GM12872 (cell line): ENCODE data around the gene RFX8.

ENCODE experiments used
- TF ChIP-seq, protein P1 (sequence below): IDR thresholded peaks from 3 replicates; pipeline ENCODE4 v1.5.1; 2011; ENCODE audit warnings: low read depth, mild to moderate bottlenecking, low read length, moderate library complexity; ENCODE audit not compliant: insufficient read depth

Gene RFX8

GRCh38 chr2:101500860-101501259 is 25.9 kb upstream of the RFX8 start:
- TF ChIP-seq, protein P1, sequence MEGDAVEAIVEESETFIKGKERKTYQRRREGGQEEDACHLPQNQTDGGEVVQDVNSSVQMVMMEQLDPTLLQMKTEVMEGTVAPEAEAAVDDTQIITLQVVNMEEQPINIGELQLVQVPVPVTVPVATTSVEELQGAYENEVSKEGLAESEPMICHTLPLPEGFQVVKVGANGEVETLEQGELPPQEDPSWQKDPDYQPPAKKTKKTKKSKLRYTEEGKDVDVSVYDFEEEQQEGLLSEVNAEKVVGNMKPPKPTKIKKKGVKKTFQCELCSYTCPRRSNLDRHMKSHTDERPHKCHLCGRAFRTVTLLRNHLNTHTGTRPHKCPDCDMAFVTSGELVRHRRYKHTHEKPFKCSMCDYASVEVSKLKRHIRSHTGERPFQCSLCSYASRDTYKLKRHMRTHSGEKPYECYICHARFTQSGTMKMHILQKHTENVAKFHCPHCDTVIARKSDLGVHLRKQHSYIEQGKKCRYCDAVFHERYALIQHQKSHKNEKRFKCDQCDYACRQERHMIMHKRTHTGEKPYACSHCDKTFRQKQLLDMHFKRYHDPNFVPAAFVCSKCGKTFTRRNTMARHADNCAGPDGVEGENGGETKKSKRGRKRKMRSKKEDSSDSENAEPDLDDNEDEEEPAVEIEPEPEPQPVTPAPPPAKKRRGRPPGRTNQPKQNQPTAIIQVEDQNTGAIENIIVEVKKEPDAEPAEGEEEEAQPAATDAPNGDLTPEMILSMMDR, result no peak

DNA sequence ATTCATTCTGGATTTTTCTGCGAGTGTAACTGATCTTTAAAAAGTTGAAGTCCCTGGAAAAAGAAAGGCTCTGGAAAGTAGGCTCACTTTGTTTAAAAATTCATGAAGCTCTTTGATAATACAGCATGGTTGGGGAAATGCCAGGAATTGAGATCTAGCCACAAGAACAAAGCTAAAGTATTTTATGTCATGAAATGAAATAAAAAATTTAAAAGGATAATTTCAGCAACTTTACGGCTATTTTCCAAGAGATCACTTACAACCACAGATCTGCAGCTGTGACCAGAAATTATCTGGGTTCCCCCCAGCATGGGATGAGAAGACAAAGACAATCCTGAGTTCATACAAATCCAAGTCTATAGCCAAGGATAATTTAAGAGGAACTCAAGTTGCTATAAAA is 25.3 kb upstream of the RFX8 start:
- TF ChIP-seq, protein P1, result no peak

GRCh38 chr2:101496279-101496678 is 21.4 kb upstream of the RFX8 start:
- TF ChIP-seq, protein P1, result no peak

GRCh38 chr2:101492936-101493473 is 18.1 kb upstream of the RFX8 start:
- TF ChIP-seq, protein P1, result no peak

GRCh38 chr2:101486994-101487393 is 12.1 kb upstream of the RFX8 start:
- TF ChIP-seq, protein P1, result no peak

GRCh38 chr2:101486258-101486701 is 11.4 kb upstream of the RFX8 start:
- TF ChIP-seq, protein P1, result no peak

GRCh38 chr2:101485856-101486255 is 10.9 kb upstream of the RFX8 start:
- TF ChIP-seq, protein P1, result no peak
